K562 (cell line): ENCODE results near the gene MYMX. TPM values are rescaled to one million over a fixed set of nuclear protein-coding genes. Genes with fewer than 3 reads are reported as not detected.

Experiments
- BHLHE40 ChIP-seq: IDR thresholded peaks from 2 replicates; pipeline ENCODE4 v1.6.1; 2011; ENCODE audit warnings: low read length, improper control_type of control experiment
- CEBPB ChIP-seq: fragments of 450-650 bp; IDR thresholded peaks from 2 replicates; pipeline ENCODE4 v1.6.1; 2016; ENCODE audit warnings: missing genetic modification characterization, missing compliant biosample characterization
- E2F6 ChIP-seq, 2 experiments: IDR thresholded peaks; 2 replicates each; pipeline ENCODE4 v1.6.1; 2011; ENCODE audit warnings: borderline replicate concordance in 1 of 2, control low read depth in 1 of 2, low read depth in 1 of 2, low read length in 1 of 2, mild to moderate bottlenecking in 1 of 2, mixed read lengths in 1 of 2, moderate library complexity in 1 of 2; ENCODE audit not compliant: insufficient read depth in 1 of 2, insufficient read length in 1 of 2, poor library complexity in 1 of 2, severe bottlenecking in 1 of 2; ENCODE audit errors: extremely low read depth in 1 of 2
- ELK1 ChIP-seq: sonication (generic); formaldehyde crosslinking; IDR thresholded peaks from 2 replicates; pipeline ENCODE4 v1.8.1; 2022; ENCODE audit warnings: missing genetic modification reagents
- HDAC3 ChIP-seq: fragments of 450-650 bp; IDR thresholded peaks from 2 replicates; pipeline ENCODE4 v1.6.1; 2018; ENCODE audit warnings: borderline replicate concordance, mild to moderate bottlenecking, moderate library complexity; ENCODE audit not compliant: partially characterized antibody
- HDAC8 ChIP-seq: fragments of 450-650 bp; IDR thresholded peaks from 2 replicates; pipeline ENCODE4 v1.6.1; 2016; ENCODE audit warnings: mild to moderate bottlenecking, missing genetic modification characterization, moderate library complexity, missing compliant biosample characterization
- IRF9 ChIP-seq: fragments of 450-650 bp; IDR thresholded peaks from 2 replicates; pipeline ENCODE4 v1.6.1; 2016; ENCODE audit warnings: missing biosample characterization, missing genetic modification characterization
- MTA2 ChIP-seq: fragments of 450-650 bp; IDR thresholded peaks from 2 replicates; pipeline ENCODE4 v1.6.1; 2016; ENCODE audit warnings: low read depth
- NR2C1 ChIP-seq, 2 experiments: fragments of 450-650 bp; IDR thresholded peaks; 2 replicates each; pipeline ENCODE4 v1.6.1; 2017; ENCODE audit warnings: mild to moderate bottlenecking in 2 of 2, antibody characterized with exemption in 1 of 2, inconsistent platforms in 1 of 2, missing compliant biosample characterization in 1 of 2, missing genetic modification characterization in 1 of 2
- REST ChIP-seq, 2 experiments: fragments of 450-650 bp; formaldehyde crosslinking in 1 of 2; IDR thresholded peaks; 2 replicates each; pipeline versions ENCODE4 v1.4.0 to v1.6.1; 2014 to 2020; ENCODE audit warnings: mild to moderate bottlenecking in 2 of 2, borderline replicate concordance in 1 of 2, low read depth in 1 of 2
- ZEB2 ChIP-seq: fragments of 450-650 bp; IDR thresholded peaks from 2 replicates; pipeline ENCODE4 v1.6.1; 2016
- ZNF699 ChIP-seq: fragments of 250-450 bp; sonication (Bioruptor Pico); IDR thresholded peaks from 2 replicates; pipeline ENCODE4 v1.8.0; 2021; ENCODE audit warnings: mild to moderate bottlenecking, moderate library complexity; ENCODE audit not compliant: insufficient replicate concordance
- ZNF75A ChIP-seq: fragments of 450-650 bp; formaldehyde crosslinking; IDR thresholded peaks from 2 replicates; pipeline ENCODE4 v1.4.0; 2020; ENCODE audit warnings: mild to moderate bottlenecking
- ZSCAN29 ChIP-seq: fragments of 450-650 bp; IDR thresholded peaks from 2 replicates; pipeline ENCODE4 v1.6.1; 2017
- polyA plus RNA-seq, 8 experiments: library from polyadenylated mRNA; depleted of rRNA in 4 of 8; stranded (reverse) in 5 of 8; unstranded in 3 of 8; fragments of >200 nt; fragmentation: Nextera tagmentation in 2 of 8; fragmentation: Illumina TruSeq in 1 of 8; extraction: Ambion mirVana in 2 of 8; extraction: Trizol in 1 of 8; gene quantifications; 2 replicates each; pipeline versions ENCODE4 v1.2.1 to v1.2.3, GENCODE V29; 2011 to 2014; ENCODE audit warnings: inconsistent platforms in 1 of 8, missing spikeins in 1 of 8
- total RNA-seq, 7 experiments: library from RNA; depleted of rRNA in 6 of 7; stranded (reverse); fragments of >200 nt in 6 of 7; fragmentation: Illumina TruSeq in 2 of 7; extraction: Trizol in 2 of 7; gene quantifications; 2 replicates each; pipeline versions ENCODE4 v1.2.1 to v1.2.3, GENCODE V29; 2011 to 2021; ENCODE audit warnings: low replicate concordance in 1 of 7

Gene MYMX
- total and polyA plus RNA-seq, 9 of the 15 experiments (the other 6 are each of a cell fraction or from before 2014, with no cell fraction given), result 0.12 TPM; not detected in 8

- TF ChIP-seq REST (IDR thresholded peaks at IDR 0.05; ENCODE audit: borderline replicate concordance) (peak; percentile 79), REST (CRISPR knock-in tag; IDR thresholded peaks at IDR 0.05; ENCODE audit: low read depth) (peak; percentile 82; the same call in 1 of the 2 replicates), HDAC8 (no peak), ZEB2 (peak; percentile 76), MTA2 (0 out of 2 replicates have a peak, but pooled peaks have one; percentile 9), ZSCAN29 (0 out of 2 replicates have a peak, but pooled peaks have one; percentile 17), ZNF699 (no peak), ELK1 (no peak), CEBPB (tag) (peak; percentile 74), HDAC3 (no peak), ZNF75A (CRISPR knock-in tag) (no peak), E2F6 (IDR thresholded peaks at IDR 0.05; ENCODE audit: borderline replicate concordance in 1 of 2, extremely low read depth in 1 of 2, insufficient read depth in 1 of 2, insufficient read length in 1 of 2, low read depth in 1 of 2, low read length in 1 of 2, poor library complexity in 1 of 2, severe bottlenecking in 1 of 2) (peak in 1 of 2 experiments; percentile 74), BHLHE40 (peak; percentile 3; the same call in 1 of the 2 replicates), IRF9 (tag) (peak; percentile 44; the same call in 1 of the 2 replicates), NR2C1 (IDR thresholded peaks at IDR 0.05) (0 out of 2 replicates have a peak, but pooled peaks have one; percentile 9), NR2C1 (tag; IDR thresholded peaks at IDR 0.05) (no peak)
Measured at GRCh38 chr6:44237813-44238433, 21.2 kb downstream of the MYMX start (continued).
